HL-60 (cell line): ENCODE data around the gene SLC15A1.

Source experiments
- DNase-seq, 2 experiments: peaks; one replicate each; pipeline ENCODE4 v3.0.0-alpha.2; 2010 to 2020; ENCODE audit warnings: low read depth in 1 of 2, low spot score in 1 of 2
- H3K27ac ChIP-seq: fragments of 250-450 bp; sonication (Bioruptor Pico); replicated peaks from 2 replicates; pipeline ENCODE4 v1.5.1; 2020; ENCODE audit warnings: mild to moderate bottlenecking, moderate library complexity
- H3K27me3 ChIP-seq: fragments of 250-450 bp; sonication (Bioruptor Pico); 2 replicates; pipeline ENCODE4 v1.5.1; 2021; ENCODE audit warnings: mild to moderate bottlenecking, moderate library complexity; ENCODE audit not compliant: insufficient read depth, poor library complexity, severe bottlenecking
- H3K4me3 ChIP-seq: replicated peaks from 2 replicates; pipeline ENCODE4 v1.5.1; 2011; ENCODE audit warnings: mild to moderate bottlenecking, control low read depth, low read length; ENCODE audit not compliant: insufficient read depth
- GABPA ChIP-seq: IDR thresholded peaks from 2 replicates; pipeline ENCODE4 v1.6.1; 2012; ENCODE audit warnings: low read depth
- POLR2AphosphoS5 ChIP-seq: IDR thresholded peaks from 2 replicates; pipeline ENCODE4 v1.6.1; 2012; ENCODE audit warnings: low read depth
- SPI1 ChIP-seq: IDR thresholded peaks from 2 replicates; pipeline ENCODE4 v1.6.1; 2012; ENCODE audit warnings: low read depth, mild to moderate bottlenecking, borderline replicate concordance
- TF ChIP-seq, protein P1 (sequence below): IDR thresholded peaks from 2 replicates; pipeline ENCODE4 v1.6.1; 2012; ENCODE audit warnings: low read depth; ENCODE audit not compliant: insufficient replicate concordance
- TF ChIP-seq, protein P2 (sequence below): IDR thresholded peaks from one replicate; pipeline ENCODE4 v1.5.1; 2011; ENCODE audit warnings: low read length, control low read depth, inconsistent platforms; ENCODE audit not compliant: insufficient read depth

SLC15A1 gene

DNA sequence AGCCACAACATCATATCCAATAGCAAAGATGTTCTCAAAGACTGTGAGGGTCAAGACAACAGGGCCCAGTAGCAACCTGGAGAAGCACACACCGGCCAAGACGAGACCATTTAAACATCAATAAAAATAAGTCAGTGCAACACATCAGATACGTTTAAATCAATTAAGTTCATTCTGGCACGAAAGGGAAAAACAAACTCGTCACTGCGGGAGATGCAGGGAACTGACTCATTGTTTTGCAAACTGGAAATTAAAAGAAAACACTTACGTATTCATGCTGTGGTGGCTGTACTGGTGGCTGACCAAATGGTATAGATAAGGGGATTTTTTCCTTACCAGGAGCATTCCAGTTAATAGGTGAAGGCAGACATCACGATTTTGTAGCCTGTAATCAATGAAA is 26.3 kb upstream of the SLC15A1 start:
- no peak for DNase-seq
- no peak overlapping the region for H3K27ac ChIP-seq
- TF ChIP-seq, protein P1, sequence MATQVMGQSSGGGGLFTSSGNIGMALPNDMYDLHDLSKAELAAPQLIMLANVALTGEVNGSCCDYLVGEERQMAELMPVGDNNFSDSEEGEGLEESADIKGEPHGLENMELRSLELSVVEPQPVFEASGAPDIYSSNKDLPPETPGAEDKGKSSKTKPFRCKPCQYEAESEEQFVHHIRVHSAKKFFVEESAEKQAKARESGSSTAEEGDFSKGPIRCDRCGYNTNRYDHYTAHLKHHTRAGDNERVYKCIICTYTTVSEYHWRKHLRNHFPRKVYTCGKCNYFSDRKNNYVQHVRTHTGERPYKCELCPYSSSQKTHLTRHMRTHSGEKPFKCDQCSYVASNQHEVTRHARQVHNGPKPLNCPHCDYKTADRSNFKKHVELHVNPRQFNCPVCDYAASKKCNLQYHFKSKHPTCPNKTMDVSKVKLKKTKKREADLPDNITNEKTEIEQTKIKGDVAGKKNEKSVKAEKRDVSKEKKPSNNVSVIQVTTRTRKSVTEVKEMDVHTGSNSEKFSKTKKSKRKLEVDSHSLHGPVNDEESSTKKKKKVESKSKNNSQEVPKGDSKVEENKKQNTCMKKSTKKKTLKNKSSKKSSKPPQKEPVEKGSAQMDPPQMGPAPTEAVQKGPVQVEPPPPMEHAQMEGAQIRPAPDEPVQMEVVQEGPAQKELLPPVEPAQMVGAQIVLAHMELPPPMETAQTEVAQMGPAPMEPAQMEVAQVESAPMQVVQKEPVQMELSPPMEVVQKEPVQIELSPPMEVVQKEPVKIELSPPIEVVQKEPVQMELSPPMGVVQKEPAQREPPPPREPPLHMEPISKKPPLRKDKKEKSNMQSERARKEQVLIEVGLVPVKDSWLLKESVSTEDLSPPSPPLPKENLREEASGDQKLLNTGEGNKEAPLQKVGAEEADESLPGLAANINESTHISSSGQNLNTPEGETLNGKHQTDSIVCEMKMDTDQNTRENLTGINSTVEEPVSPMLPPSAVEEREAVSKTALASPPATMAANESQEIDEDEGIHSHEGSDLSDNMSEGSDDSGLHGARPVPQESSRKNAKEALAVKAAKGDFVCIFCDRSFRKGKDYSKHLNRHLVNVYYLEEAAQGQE = no peak
- TF ChIP-seq POLR2AphosphoS5 = no peak
- TF ChIP-seq, protein P2, sequence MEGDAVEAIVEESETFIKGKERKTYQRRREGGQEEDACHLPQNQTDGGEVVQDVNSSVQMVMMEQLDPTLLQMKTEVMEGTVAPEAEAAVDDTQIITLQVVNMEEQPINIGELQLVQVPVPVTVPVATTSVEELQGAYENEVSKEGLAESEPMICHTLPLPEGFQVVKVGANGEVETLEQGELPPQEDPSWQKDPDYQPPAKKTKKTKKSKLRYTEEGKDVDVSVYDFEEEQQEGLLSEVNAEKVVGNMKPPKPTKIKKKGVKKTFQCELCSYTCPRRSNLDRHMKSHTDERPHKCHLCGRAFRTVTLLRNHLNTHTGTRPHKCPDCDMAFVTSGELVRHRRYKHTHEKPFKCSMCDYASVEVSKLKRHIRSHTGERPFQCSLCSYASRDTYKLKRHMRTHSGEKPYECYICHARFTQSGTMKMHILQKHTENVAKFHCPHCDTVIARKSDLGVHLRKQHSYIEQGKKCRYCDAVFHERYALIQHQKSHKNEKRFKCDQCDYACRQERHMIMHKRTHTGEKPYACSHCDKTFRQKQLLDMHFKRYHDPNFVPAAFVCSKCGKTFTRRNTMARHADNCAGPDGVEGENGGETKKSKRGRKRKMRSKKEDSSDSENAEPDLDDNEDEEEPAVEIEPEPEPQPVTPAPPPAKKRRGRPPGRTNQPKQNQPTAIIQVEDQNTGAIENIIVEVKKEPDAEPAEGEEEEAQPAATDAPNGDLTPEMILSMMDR = no peak
- no peak for TF ChIP-seq SPI1
- no peak for TF ChIP-seq GABPA

DNA sequence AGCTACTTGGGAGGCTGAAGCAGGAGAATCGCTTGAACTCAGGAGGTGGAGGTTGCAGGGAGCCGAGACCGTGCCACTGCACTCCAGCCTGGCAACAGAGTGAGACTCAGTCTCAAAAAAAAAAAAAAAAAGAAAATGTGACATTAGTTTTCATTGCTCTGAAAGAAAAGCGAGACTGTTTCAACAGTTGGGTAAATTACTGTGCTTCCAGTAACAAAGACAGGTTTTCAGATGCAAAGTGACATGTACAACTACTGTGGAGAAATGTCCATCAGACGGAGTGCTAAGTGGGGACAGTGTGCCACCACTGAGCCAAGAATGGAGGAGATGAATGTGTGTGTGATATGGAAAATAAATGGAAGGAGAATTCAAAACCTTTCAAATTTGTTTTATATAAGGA is 24.2 kb upstream of the SLC15A1 start:
- Histone ChIP-seq H3K27me3 (peaks cover 2% of the 10 kb centered on the region), H3K27ac (no peak overlapping the region), H3K4me3 (no peak overlapping the region)
- TF ChIP-seq POLR2AphosphoS5 = no peak
- no peak for TF ChIP-seq SPI1
- TF ChIP-seq, protein P1 = no peak
- no peak for DNase-seq

More for the DNA sequence above, 26.3 kb upstream of the SLC15A1 start:
- Histone ChIP-seq H3K4me3 (no peak overlapping the region), H3K27me3 (peaks cover 2% of the 10 kb centered on the region)

DNA sequence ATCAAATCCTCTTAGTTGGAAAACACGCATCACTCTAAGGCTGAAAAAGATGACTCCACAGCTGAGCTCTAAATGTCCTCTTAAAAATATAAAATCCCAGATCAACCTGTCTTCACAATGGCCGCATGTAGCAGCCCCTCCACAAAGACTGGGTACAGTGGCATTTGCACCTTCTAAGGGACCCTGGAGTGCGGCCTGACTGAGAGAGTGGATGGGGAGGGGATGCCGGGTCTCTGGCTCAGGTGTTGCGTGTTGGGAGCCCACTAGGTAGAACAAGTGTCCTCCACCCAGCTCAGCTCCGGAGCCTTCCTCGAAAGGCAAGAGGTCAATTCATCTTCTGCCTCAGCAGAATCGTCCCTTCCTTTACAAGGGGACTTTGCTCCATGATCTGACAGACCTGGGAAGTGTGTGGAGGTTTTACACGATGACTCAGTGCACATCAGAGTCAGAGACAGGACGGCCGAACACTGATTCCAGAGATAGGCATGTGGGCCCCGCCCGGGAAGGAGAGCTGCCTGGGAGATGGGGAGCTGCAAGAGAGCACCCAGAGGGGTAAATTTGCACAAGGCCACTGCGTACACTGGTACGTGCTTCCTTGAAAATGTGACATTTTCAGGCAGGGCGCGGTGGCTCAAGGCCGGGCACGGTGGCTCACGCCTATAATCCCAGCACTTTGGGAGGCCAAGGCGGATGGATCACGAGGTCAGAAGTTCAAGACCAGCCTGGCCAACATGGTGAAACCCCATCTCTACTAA is 23.5 kb upstream of the SLC15A1 start:
- DNase-seq = no peak
- TF ChIP-seq, protein P2 = no peak
- TF ChIP-seq SPI1 (no peak), GABPA (no peak), POLR2AphosphoS5 (no peak)
- TF ChIP-seq, protein P1 = no peak
- H3K4me3 ChIP-seq = no peak overlapping the region
- H3K27ac ChIP-seq = no peak overlapping the region
- H3K27me3 ChIP-seq = peaks cover 2% of the 10 kb centered on the region
